Gastrocnemius medialis (tissue), 4 donors: Measurements from ENCODE around the gene CNDP1. TPM values are rescaled to one million over a fixed set of nuclear protein-coding genes. Genes with fewer than 3 reads are reported as not detected.

Experiments
- ATAC-seq, 2 donors: fragments of 150-250 bp; one replicate each; pipeline ENCODE4 v1.9.1; 2016
- DNase-seq, 2 donors: peaks; one replicate each; pipeline ENCODE4 v3.0.0-alpha.2; 2019
- H3K27ac ChIP-seq, 4 donors: fragments of 200-600 bp; sonication (generic); 1 replicate in 1 of 4; 2 replicates in 3 of 4; pipeline ENCODE4 v1.5.1; 2016 to 2018; ENCODE audit warnings: mild to moderate bottlenecking in 2 of 4, moderate library complexity in 1 of 4
- H3K27me3 ChIP-seq, 3 donors: fragments of 200-600 bp; sonication (generic) in 2 of 3; 1 replicate in 1 of 3; 2 replicates in 2 of 3; pipeline versions ENCODE4 v1.5.1 to v1.6.0; 2016 to 2019; ENCODE audit warnings: mild to moderate bottlenecking in 1 of 3, moderate library complexity in 1 of 3
- H3K36me3 ChIP-seq, 2 donors: fragments of 200-600 bp; sonication (generic) in 1 of 2; one replicate each; pipeline ENCODE4 v1.5.1; 2017 to 2018
- H3K4me1 ChIP-seq, 2 donors: fragments of 200-600 bp; sonication (generic) in 1 of 2; one replicate each; pipeline ENCODE4 v1.5.1; 2016 to 2017; ENCODE audit warnings: mild to moderate bottlenecking in 2 of 2
- H3K4me3 ChIP-seq, 4 donors: fragments of 200-600 bp; sonication (generic) in 3 of 4; 1 replicate in 1 of 4; 2 replicates in 3 of 4; pipeline ENCODE4 v1.5.1; 2016 to 2019; ENCODE audit warnings: mild to moderate bottlenecking in 2 of 4
- H3K9me3 ChIP-seq, 3 donors: fragments of 200-600 bp; sonication (generic) in 2 of 3; 1 replicate in 1 of 3; 2 replicates in 2 of 3; pipeline ENCODE4 v1.5.1; 2016 to 2019
- CTCF ChIP-seq, 5 experiments: fragments of 450-650 bp in 3 of 5; fragments of 200-600 bp in 2 of 5; sonication (generic) in 2 of 5; IDR thresholded peaks in 4 of 5; conservative IDR thresholded peaks in 1 of 5; 1 replicate in 4 of 5; 2 replicates in 1 of 5; pipeline ENCODE4 v1.5.1; 2016 to 2019; ENCODE audit warnings: antibody characterized with exemption in 5 of 5, mild to moderate bottlenecking in 3 of 5, moderate library complexity in 3 of 5
- POLR2A ChIP-seq, 2 donors: fragments of 450-650 bp; IDR thresholded peaks; one replicate each; pipeline ENCODE4 v1.6.1; 2017; ENCODE audit warnings: antibody characterized with exemption in 2 of 2, mild to moderate bottlenecking in 2 of 2, moderate library complexity in 2 of 2
- in situ Hi-C, 4 donors: fragments of 200-750 bp; cut with MboI; loops; one replicate each; pipeline versions ENCODE4 v1.15.0 to v1.8.0; 2017; ENCODE audit warnings: low sequenced_read_pairs in 4 of 4
- intact Hi-C: fragments of 100-400 bp; cut with DNase I; formaldehyde crosslinking; loops from one replicate; pipeline ENCODE4 v1.15.1; 2023; ENCODE audit warnings: low total_unique reads
- total RNA-seq, 4 donors: library from RNA; depleted of rRNA; stranded (reverse); fragments of >200 nt; gene quantifications; one replicate each; pipeline versions ENCODE4 v1.1.0 to v1.2.3, GENCODE V29; 2016

CNDP1 gene
- total RNA-seq, 4 donors from 2014 or later, result not detected

GRCh38 chr18:74531043-74531442 is 3.3 kb upstream of the CNDP1 start:
- TF ChIP-seq POLR2A (IDR thresholded peaks at IDR 0.05) (no peak), CTCF (IDR thresholded peaks at IDR 0.05 in 4 of 5, conservative IDR thresholded peaks at IDR 0.05 in 1 of 5) (no peak)
- Histone ChIP-seq H3K36me3 (no peaks in the 10 kb centered on the region), H3K4me1 (no peaks in the 10 kb centered on the region), H3K9me3 (no peaks in the 10 kb centered on the region), H3K27me3 (no peaks in the 10 kb centered on the region), H3K27ac (no peak overlapping the region), H3K4me3 (no peak overlapping the region)
- intact Hi-C loops, result no loop called here
- in situ Hi-C loops, result no loop called here
- ATAC-seq, result no peak
- no peak for DNase-seq

- no peak for TF ChIP-seq CTCF (IDR thresholded peaks at IDR 0.05 in 4 of 5, conservative IDR thresholded peaks at IDR 0.05 in 1 of 5)
- TF ChIP-seq POLR2A (IDR thresholded peaks at IDR 0.05), result no peak
- DNase-seq (no peak), ATAC-seq (no peak)
- intact Hi-C loops (no loop called here), in situ Hi-C loops (no loop called here)
- Histone ChIP-seq H3K4me1 (no peaks in the 10 kb centered on the region), H3K9me3 (no peaks in the 10 kb centered on the region), H3K27ac (no peak overlapping the region), H3K4me3 (no peak overlapping the region), H3K27me3 (no peaks in the 10 kb centered on the region), H3K36me3 (no peaks in the 10 kb centered on the region)
These were observed 1.7 kb upstream of the CNDP1 start for GRCh38 chr18:74532511-74533025.

- intact Hi-C loops (no loop called here), in situ Hi-C loops (no loop called here)
- ATAC-seq (no peak), DNase-seq (no peak)
- no peak overlapping the region for H3K27ac ChIP-seq
- no peaks in the 10 kb centered on the region for H3K36me3 ChIP-seq
- H3K4me3 ChIP-seq, result no peak overlapping the region
- H3K9me3 ChIP-seq, result no peaks in the 10 kb centered on the region
- H3K27me3 ChIP-seq, result no peaks in the 10 kb centered on the region
- TF ChIP-seq POLR2A (IDR thresholded peaks at IDR 0.05), result no peak
- TF ChIP-seq CTCF (IDR thresholded peaks at IDR 0.05 in 4 of 5, conservative IDR thresholded peaks at IDR 0.05 in 1 of 5), result no peak
- H3K4me1 ChIP-seq, result no peaks in the 10 kb centered on the region
These were observed 634 bp upstream of the CNDP1 start for GRCh38 chr18:74533666-74534065.

- intact Hi-C loops, result no loop called here
- Histone ChIP-seq H3K4me3 (no peak overlapping the region), H3K27ac (no peak overlapping the region), H3K27me3 (no peaks in the 10 kb centered on the region), H3K36me3 (no peaks in the 10 kb centered on the region), H3K4me1 (no peaks in the 10 kb centered on the region), H3K9me3 (no peaks in the 10 kb centered on the region)
- in situ Hi-C loops, result no loop called here
- DNase-seq (no peak), ATAC-seq (no peak)
- TF ChIP-seq POLR2A (IDR thresholded peaks at IDR 0.05), result no peak
- no peak for TF ChIP-seq CTCF (IDR thresholded peaks at IDR 0.05 in 4 of 5, conservative IDR thresholded peaks at IDR 0.05 in 1 of 5)
These were observed 815 bp downstream of the CNDP1 start for GRCh38 chr18:74534981-74535649.

- intact Hi-C loops (no loop called here), in situ Hi-C loops (no loop called here)
- no peak overlapping the region for H3K4me3 ChIP-seq
- DNase-seq (no peak), ATAC-seq (no peak)
- no peak overlapping the region for H3K27ac ChIP-seq
- H3K9me3 ChIP-seq, result no peaks in the 10 kb centered on the region
- no peaks in the 10 kb centered on the region for H3K4me1 ChIP-seq
- H3K27me3 ChIP-seq, result peaks cover 0 to 7% (median 0%) of the 10 kb centered on the region in 3 donors
- TF ChIP-seq POLR2A (IDR thresholded peaks at IDR 0.05) (no peak), CTCF (IDR thresholded peaks at IDR 0.05 in 4 of 5, conservative IDR thresholded peaks at IDR 0.05 in 1 of 5) (no peak)
- no peaks in the 10 kb centered on the region for H3K36me3 ChIP-seq
These were observed 5.0 kb downstream of the CNDP1 start for GRCh38 chr18:74539289-74539688.
